GM18858 (cell line): ENCODE data around the gene RGR.

Experiments used
- ATAC-seq: cut with Tn5 transposase; IDR thresholded peaks from one replicate; pipeline ENCODE4 v1.9.1; 2021; ENCODE audit not compliant: unreplicated experiment

RGR gene

DNA sequence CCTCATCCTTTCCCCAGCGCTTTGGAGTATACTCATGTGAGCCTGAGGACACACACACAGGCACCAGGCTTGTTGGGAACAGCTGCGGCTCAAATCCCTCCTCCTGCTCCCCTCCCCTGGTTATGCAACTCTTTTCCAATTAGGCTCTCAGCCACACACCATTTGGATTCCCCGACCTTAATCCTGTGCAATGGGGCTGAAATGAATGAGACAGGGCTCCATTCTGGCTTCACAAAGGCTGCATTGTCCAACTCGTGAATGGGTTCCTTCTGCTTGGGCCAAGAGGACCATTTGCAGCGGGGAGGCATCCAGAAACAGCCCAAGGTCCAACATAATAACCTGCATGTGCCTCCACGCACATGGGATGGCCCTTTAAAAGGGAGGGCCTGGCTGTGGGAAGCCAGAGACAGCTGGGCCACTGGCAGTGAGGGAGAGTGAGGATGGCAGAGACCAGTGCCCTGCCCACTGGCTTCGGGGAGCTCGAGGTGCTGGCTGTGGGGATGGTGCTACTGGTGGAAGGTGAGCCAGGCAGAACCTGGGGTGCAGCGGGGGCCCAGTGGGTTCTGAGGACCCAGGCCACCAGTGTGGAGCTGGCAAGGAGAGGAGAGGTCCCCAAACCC lies at the start of gene RGR:
RGR (plus strand) TSS at position 403 of the 620 bp plus-strand sequence; CDS start at position 441, 38 bp downstream.
- no peak for ATAC-seq

DNA sequence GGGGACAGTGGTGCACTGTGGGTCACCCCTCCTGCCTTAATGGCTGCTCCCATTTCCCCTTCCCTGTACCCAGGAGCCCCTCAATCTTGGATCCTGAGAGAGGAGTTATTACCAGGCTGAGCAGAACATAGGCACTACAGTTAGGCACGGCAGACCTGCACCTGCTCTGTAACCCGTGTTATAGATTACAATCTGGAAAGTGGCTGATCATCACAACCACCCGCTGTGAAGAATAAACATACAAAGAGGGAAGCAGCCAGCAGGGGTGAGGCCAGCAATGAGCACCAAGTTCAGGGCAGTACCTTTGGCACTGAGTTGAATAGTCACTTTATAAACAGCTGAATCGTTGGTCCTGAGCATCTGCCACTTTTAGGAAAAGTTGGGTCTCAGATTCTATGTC lies 48.8 kb upstream of the RGR start:
- no peak for ATAC-seq

- no peak for ATAC-seq
Measured at GRCh38 chr10:84196941-84197340, 47.9 kb upstream of the RGR start.

DNA sequence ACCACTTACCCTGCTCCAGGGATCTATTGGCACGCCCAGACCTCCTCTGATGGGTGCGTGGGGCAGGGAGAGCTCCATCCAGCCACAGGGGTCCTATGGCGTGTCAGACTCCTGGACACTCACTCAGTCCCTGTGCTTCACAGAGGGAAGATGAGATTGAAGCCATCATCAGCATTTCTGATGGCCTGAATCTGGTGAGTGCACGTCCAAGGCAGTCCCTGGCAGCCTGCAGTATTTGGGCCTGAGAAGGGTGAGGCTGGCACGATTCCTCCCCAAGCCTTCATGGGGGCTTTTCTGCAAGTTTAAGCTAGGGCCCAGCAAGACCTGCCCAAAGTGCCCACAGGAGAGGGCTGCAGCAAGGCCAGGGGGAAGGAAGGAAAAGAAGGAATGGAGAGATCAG lies 47.2 kb upstream of the RGR start:
- no peak for ATAC-seq

GRCh38 chr10:84198206-84198915 lies 46.5 kb upstream of the RGR start:
- no peak for ATAC-seq

GRCh38 chr10:84200537-84201243 lies 44.2 kb upstream of the RGR start:
- no peak for ATAC-seq

GRCh38 chr10:84201244-84201606 lies 43.6 kb upstream of the RGR start:
- ATAC-seq = no peak

DNA sequence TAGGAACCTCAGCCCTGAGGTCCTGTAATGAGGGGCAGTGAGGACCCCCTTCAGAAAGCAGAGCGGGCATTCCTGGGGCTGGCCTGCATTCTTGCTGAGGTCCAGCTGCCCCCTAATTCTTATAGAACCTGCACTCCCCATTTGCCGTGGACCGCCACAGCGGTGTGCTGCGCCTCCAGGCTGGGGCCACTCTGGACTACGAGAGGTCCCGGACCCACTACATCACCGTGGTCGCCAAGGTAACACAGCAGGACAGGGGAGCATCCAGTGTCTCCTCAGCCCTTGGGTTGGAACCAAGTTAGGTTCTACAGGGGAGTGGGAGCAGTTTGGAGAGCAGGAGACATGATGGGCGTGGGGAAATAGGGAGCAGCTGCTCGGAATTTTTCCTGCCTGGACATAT lies 43.2 kb upstream of the RGR start:
- no peak for ATAC-seq

DNA sequence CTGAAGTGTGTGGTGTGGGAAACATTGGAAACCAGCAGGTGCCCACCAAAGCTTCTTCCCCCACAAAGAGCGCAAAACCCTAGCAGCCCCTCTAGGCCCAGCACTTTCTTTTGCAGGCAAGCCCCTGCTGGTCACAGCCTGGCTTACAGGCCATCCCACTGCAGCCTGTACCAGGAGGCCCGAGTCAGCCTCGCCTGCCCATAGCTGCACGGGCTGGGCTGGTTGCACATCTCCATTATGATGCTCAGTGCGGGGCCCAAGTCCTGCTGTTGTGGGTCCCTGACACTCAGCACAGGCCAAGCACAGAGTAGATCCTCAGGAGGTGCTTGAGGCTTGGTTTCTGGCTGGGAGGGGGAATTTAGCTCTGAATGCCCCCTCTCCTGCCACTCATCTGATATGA lies 42.5 kb upstream of the RGR start:
- ATAC-seq = no peak

DNA sequence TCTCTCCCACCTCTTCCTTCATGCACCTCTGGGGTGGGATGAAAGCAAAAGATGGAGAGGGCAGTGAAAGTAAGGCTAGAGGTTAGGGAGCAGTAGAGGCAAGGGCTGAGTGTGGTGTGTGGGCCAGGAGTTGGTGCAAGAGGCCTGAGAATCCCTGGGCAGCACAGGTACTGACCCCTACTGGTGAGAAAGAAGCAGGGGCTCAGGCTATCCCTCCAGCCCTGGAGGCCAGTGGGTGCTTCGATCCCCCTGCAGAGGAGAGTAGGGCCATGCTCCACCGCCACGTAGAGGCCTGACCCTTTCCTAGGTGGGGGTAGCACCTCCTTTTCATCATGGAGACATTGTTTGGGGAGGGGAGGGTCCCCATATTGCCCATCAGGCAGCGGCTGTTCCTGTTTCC lies 40.7 kb upstream of the RGR start:
- ATAC-seq = peak; percentile 53

DNA sequence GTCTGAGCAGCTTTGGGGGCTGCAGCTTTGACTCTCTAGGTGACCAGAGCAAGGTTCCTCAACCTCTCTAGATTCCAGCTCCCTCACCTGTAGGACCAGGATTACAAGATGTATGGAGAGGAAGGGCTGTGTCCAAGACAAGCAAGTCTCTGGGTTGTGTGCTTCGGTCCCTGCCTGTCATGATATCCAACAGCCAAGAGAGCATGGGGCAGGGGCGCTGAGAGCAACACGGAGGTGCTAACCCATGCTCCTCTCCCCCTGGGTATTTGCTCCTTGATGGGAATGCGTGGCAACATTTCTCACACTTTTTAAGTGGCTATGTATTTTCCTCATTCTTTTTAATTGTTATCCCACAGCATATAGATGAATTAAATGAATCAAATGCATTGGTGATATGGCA lies 40.2 kb upstream of the RGR start:
- ATAC-seq = no peak

DNA sequence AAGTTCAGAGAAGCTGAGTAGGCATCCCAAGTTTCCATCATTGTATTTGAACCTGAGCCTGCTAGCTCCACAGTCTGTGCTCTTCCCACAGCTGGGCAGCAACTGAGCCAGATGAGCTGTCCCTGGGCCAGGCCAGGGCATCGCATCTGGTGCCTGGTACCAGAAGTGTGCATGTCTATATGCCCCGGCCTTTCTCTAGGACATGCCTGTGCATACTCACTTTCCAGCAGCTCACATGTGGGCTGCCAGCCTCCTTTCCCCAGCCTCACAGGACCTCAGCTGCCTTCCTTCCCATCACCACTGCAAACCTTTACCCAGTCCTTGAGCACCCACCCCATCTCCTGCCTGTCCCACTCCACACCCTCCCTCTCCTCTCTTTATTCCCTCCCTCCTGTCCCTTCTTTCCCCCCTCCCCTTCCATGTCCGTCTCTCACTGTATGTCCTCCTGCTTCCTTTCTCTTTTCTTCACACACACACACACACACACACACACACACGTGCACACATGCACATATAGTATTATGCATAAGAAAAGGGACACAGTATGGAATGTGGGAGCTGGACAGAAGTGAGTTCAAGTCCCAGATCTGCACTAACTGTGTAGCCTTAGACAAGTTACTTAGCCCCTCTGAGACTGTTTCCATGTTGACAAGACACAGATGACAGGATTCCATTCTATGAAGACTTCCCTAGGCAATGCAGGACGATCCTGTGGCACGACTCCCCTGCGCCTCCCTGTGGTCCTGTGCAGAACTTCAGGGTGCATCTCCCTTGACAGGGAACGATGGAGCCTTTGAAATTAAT lies 39.6 kb upstream of the RGR start:
- peak; percentile 71 for ATAC-seq

DNA sequence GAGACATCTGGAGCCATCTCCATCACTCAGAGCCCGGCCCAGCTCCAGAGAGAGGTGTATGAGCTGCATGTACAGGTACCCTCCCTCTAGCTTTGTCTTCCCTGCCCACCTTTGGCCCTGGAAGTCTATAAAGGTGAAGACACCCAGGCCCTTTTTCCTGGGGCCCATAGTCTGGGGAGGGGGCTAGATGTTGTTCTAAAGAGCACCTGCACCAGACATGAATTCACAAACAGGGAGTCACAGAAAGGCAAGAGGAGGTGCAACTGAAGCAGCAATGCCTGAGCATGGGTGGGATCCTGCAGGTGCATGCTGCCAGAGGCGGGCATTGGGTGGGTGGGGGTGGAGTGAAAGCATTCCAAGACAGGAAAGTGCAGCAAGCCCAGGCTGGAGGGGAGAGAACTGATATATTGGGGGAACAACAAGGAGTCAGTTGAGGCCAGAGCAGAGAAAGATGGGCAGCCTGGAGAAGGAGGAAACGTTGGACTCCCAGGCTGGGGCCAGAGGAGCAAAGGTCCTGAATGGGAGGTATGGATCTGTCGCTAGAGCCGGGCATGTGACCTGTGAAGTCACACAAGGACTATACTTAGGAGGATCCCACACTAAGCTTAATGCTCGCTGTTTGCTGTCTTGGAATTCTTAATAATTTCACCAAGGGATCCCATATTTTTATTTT lies 38.9 kb upstream of the RGR start:
- ATAC-seq = no peak

DNA sequence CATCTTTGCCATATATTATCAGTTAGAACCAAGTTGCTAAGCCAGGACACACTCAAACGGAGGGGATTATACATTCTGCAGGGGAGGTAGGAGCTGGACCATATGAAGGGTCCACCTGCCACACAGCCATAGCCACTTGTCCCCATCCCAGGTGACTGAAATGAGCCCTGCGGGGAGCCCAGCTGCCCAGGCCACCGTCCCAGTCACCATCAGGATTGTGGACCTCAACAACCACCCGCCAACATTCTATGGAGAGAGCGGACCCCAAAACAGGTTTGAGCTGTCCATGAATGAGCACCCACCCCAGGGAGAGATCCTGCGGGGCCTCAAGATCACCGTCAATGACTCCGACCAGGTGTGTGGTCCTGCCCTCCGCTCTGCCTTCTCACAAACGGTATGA lies 36.8 kb upstream of the RGR start:
- ATAC-seq = no peak

GRCh38 chr10:84211566-84211965 lies 33.3 kb upstream of the RGR start:
- ATAC-seq = no peak

- ATAC-seq = no peak
Measured at GRCh38 chr10:84212014-84212413, 32.8 kb upstream of the RGR start.

- ATAC-seq = no peak
Measured at GRCh38 chr10:84213076-84213475, 31.8 kb upstream of the RGR start.

- no peak for ATAC-seq
Measured at GRCh38 chr10:84214046-84214572, 30.7 kb upstream of the RGR start.

DNA sequence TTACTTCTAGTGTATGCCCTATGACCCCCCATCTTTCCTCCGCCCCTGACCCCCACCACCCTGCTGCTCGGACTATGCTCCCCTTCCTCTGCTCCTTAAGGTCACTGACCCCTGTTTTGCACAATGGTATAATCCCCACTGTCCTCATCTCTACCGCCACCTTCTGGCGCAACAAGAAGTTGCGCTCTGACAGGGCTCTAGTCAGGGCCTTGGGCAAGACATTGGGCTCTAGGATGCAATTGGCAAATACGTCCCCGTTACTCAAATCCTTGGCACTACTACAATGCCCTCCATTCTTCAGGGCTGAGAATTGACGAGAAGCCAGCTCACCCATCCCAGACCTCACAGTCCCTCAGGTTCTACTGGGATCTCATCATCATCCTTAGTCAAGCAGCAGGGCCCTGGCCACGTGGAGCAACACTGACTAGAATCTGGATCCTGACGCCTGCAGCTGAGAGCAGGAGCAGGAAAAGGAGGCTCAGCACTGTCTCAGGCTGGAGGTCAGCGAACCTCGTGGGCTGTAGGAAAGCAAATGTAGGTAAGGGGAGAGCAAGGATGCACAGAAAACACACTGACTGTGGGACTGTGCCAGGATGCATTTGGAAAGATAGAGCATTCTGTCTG lies 30.1 kb upstream of the RGR start:
- peak; percentile 82 for ATAC-seq

DNA sequence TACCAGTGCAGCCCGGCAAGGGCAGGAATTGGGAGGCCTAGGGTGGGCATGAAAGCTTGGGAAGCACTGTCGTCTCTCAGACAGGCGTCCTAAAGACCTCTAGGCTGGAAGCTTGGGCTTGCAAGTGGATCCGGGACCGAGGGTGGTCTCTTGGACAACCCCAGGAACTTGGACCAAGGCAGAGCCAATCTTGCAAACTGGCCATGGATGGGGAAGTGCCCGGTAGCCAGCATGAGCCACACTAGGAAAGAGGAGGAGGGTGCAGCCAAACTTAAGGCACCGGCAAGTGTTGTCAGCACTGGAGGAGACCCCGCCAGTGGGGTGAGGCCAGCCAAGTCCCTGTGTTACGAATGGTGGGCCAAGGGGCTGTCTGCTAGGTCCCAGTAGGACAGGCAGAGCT lies 28.0 kb upstream of the RGR start:
- no peak for ATAC-seq
